H1 (cell line): Measurements from ENCODE around the gene GP1BB. TPM values are rescaled to one million over a fixed set of nuclear protein-coding genes. Genes with fewer than 3 reads are reported as not detected.

ENCODE experiments used
- CTCF ChIA-PET: fragments of 300-600 bp; sonication (Branson Sonifier 250); formaldehyde crosslinking; loops from one replicate; lab custom pipeline; 2021; ENCODE audit not compliant: partially characterized antibody; lab: Charles Lee
- POLR2A ChIA-PET: fragments of 300-600 bp; sonication (Branson Sonifier 250); formaldehyde crosslinking; loops from one replicate; lab custom pipeline; 2021; ENCODE audit warnings: inconsistent platforms; ENCODE audit not compliant: partially characterized antibody; lab: Charles Lee
- DNase-seq, 2 experiments: peaks; one replicate each; pipeline versions ENCODE4 v3.0.0 to v3.0.0-alpha.2; 2010 to 2022; ENCODE audit warnings: low spot score in 2 of 2, low read depth in 1 of 2, mixed read lengths in 1 of 2
- FAIRE-seq: peaks from 2 replicates; lab custom pipeline; 2011; peaks lifted over from hg19 to GRCh38; lab: Jason Lieb, UNC
- H2AFZ ChIP-seq: 2 replicates; pipeline ENCODE4 v1.8.1; 2012; ENCODE audit warnings: low read length, inconsistent platforms
- H2AK5ac ChIP-seq: 2 replicates; pipeline ENCODE4 v1.6.1; 2013; ENCODE audit warnings: low read depth, low read length
- H2BK120ac ChIP-seq: replicated peaks from 2 replicates; pipeline ENCODE3; 2013; ENCODE audit warnings: low read depth, low read length, inconsistent platforms
- H2BK12ac ChIP-seq: 2 replicates; pipeline ENCODE4 v1.6.1; 2013; ENCODE audit warnings: low read depth, low read length
- H2BK15ac ChIP-seq: 2 replicates; pipeline ENCODE4 v1.6.1; 2013; ENCODE audit warnings: low read length
- H2BK20ac ChIP-seq: 2 replicates; pipeline ENCODE4 v1.6.1; 2013; ENCODE audit warnings: low read length
- H2BK5ac ChIP-seq: 2 replicates; pipeline ENCODE4 v1.6.1; 2013; ENCODE audit warnings: low read depth, low read length
- H3K14ac ChIP-seq: 2 replicates; pipeline ENCODE4 v1.6.1; 2013; ENCODE audit warnings: inconsistent platforms; ENCODE audit not compliant: insufficient read length
- H3K18ac ChIP-seq: 2 replicates; pipeline ENCODE4 v1.6.1; 2013; ENCODE audit warnings: low read length; ENCODE audit errors: extremely low read depth
- H3K23ac ChIP-seq: 2 replicates; pipeline ENCODE4 v1.6.1; 2013; ENCODE audit warnings: inconsistent platforms; ENCODE audit not compliant: insufficient read length
- H3K23me2 ChIP-seq: 2 replicates; pipeline ENCODE4 v1.6.1; 2013; ENCODE audit warnings: low read depth, low read length
- H3K27ac ChIP-seq: 2 replicates; pipeline ENCODE4 v1.6.1; 2011; ENCODE audit warnings: low read depth, low read length, inconsistent platforms
- H3K27me3 ChIP-seq, 4 experiments: replicated peaks in 1 of 4; 1 replicate in 1 of 4; 2 replicates in 3 of 4; pipeline versions ENCODE4 v1.6.1 to v1.8.1; 2011 to 2013; ENCODE audit warnings: low read length in 3 of 4, mild to moderate bottlenecking in 3 of 4, inconsistent platforms in 2 of 4, mixed read lengths in 2 of 4, moderate library complexity in 1 of 4; ENCODE audit not compliant: control insufficient read depth in 3 of 4, insufficient read depth in 3 of 4; ENCODE audit errors: extremely low read depth in 1 of 4
- H3K36me3 ChIP-seq, 4 experiments: 2 replicates each; pipeline versions ENCODE4 v1.6.1 to v1.8.1; 2011 to 2013; ENCODE audit warnings: mild to moderate bottlenecking in 4 of 4, low read length in 3 of 4, moderate library complexity in 2 of 4, control low read depth in 1 of 4, inconsistent platforms in 1 of 4; ENCODE audit not compliant: insufficient read depth in 4 of 4, control insufficient read depth in 2 of 4
- H3K4ac ChIP-seq: replicated peaks from 2 replicates; pipeline ENCODE3; 2013; ENCODE audit warnings: low read length, low read depth, mixed read lengths, inconsistent platforms; ENCODE audit not compliant: insufficient read length
- H3K4me1 ChIP-seq, 4 experiments: replicated peaks in 1 of 4; 1 replicate in 1 of 4; 2 replicates in 3 of 4; pipeline versions ENCODE4 v1.6.1 to v1.8.1; 2011 to 2013; ENCODE audit warnings: low read length in 3 of 4, inconsistent platforms in 2 of 4, mixed read lengths in 1 of 4; ENCODE audit not compliant: insufficient read depth in 4 of 4, control insufficient read depth in 3 of 4
- H3K4me2 ChIP-seq, 2 experiments: 2 replicates each; pipeline versions ENCODE4 v1.6.1 to v1.8.1; 2011 to 2013; ENCODE audit warnings: low read depth in 2 of 2, low read length in 2 of 2, control low read depth in 1 of 2, inconsistent platforms in 1 of 2, mild to moderate bottlenecking in 1 of 2; ENCODE audit not compliant: insufficient read depth in 1 of 2
- H3K4me3 ChIP-seq, 4 experiments: fragments of 200-600, 300-600 bp in 1 of 4; sonication (generic), shearing (Covaris generic), sonication (Bioruptor Twin) in 1 of 4; 2 replicates each; pipeline versions ENCODE4 v1.5.1 to v1.8.1; 2011 to 2016; ENCODE audit warnings: low read length in 4 of 4, low read depth in 3 of 4, control low read depth in 2 of 4, inconsistent platforms in 2 of 4, mild to moderate bottlenecking in 2 of 4, mixed read lengths in 1 of 4, moderate library complexity in 1 of 4; ENCODE audit not compliant: insufficient read depth in 2 of 4; ENCODE audit errors: extremely low read depth in 1 of 4
- H3K56ac ChIP-seq: replicated peaks from 2 replicates; pipeline ENCODE3; 2013; ENCODE audit warnings: low read depth, mild to moderate bottlenecking, mixed read lengths, low read length, inconsistent platforms; ENCODE audit not compliant: insufficient read length
- H3K79me1 ChIP-seq: 2 replicates; pipeline ENCODE4 v1.6.1; 2013; ENCODE audit warnings: low read depth, low read length, control low read depth
- H3K79me2 ChIP-seq, 2 experiments: 2 replicates each; pipeline versions ENCODE4 v1.6.1 to v1.8.1; 2012 to 2013; ENCODE audit warnings: low read length in 2 of 2, mild to moderate bottlenecking in 2 of 2, inconsistent platforms in 1 of 2; ENCODE audit not compliant: insufficient read depth in 2 of 2, control insufficient read depth in 1 of 2
- H3K9ac ChIP-seq, 4 experiments: replicated peaks in 1 of 4; 1 replicate in 1 of 4; 2 replicates in 3 of 4; pipeline versions ENCODE4 v1.6.1 to v1.8.1; 2011 to 2013; ENCODE audit warnings: low read depth in 3 of 4, low read length in 3 of 4, control low read depth in 2 of 4, mild to moderate bottlenecking in 2 of 4, moderate library complexity in 2 of 4, inconsistent platforms in 1 of 4; ENCODE audit errors: extremely low read depth in 1 of 4
- H3K9me3 ChIP-seq, 2 experiments: 2 replicates each; pipeline versions ENCODE4 v1.6.1 to v1.8.1; 2012 to 2013; ENCODE audit warnings: mild to moderate bottlenecking in 2 of 2, moderate library complexity in 2 of 2, control low read depth in 1 of 2, inconsistent platforms in 1 of 2, low read depth in 1 of 2, low read length in 1 of 2, mixed read lengths in 1 of 2; ENCODE audit not compliant: insufficient read depth in 2 of 2
- H4K20me1 ChIP-seq, 2 experiments: replicated peaks in 1 of 2; 2 replicates each; pipeline versions ENCODE3 to v1.8.1; 2011 to 2013; ENCODE audit warnings: inconsistent platforms in 2 of 2, low read length in 2 of 2, mild to moderate bottlenecking in 1 of 2; ENCODE audit not compliant: insufficient read depth in 2 of 2, control insufficient read depth in 1 of 2
- H4K5ac ChIP-seq: 2 replicates; pipeline ENCODE4 v1.6.1; 2013; ENCODE audit warnings: low read length, low read depth, mixed read lengths, inconsistent platforms; ENCODE audit not compliant: insufficient read length
- H4K8ac ChIP-seq: 2 replicates; pipeline ENCODE4 v1.8.0; 2013; ENCODE audit warnings: mild to moderate bottlenecking, moderate library complexity, low read length, inconsistent platforms; ENCODE audit not compliant: insufficient read depth; ENCODE audit errors: extremely low read depth
- H4K91ac ChIP-seq: replicated peaks from 2 replicates; pipeline ENCODE3; 2013; ENCODE audit warnings: low read length, mixed read lengths, inconsistent platforms; ENCODE audit not compliant: insufficient read length
- CHD2 ChIP-seq: IDR thresholded peaks from 2 replicates; pipeline ENCODE4 v1.6.1; 2012; ENCODE audit warnings: low read length, improper control_type of control experiment
- EGR1 ChIP-seq: IDR thresholded peaks from 2 replicates; pipeline ENCODE4 v1.6.1; 2011; ENCODE audit warnings: low read depth, low read length, borderline replicate concordance
- FOSL1 ChIP-seq: IDR thresholded peaks from 2 replicates; pipeline ENCODE4 v1.6.1; 2011; ENCODE audit warnings: mild to moderate bottlenecking, low read depth, low read length, moderate library complexity; ENCODE audit not compliant: insufficient read depth
- GABPA ChIP-seq: IDR thresholded peaks from 2 replicates; pipeline ENCODE4 v1.6.1; 2011; ENCODE audit warnings: mild to moderate bottlenecking, low read length, moderate library complexity, borderline replicate concordance; ENCODE audit not compliant: insufficient read depth
- HDAC2 ChIP-seq, 2 experiments: fragments of 300-600 bp in 1 of 2; sonication (generic) in 1 of 2; IDR thresholded peaks; 2 replicates each; pipeline ENCODE4 v1.6.1; 2011 to 2012; ENCODE audit warnings: low read depth in 2 of 2, low read length in 2 of 2, mild to moderate bottlenecking in 2 of 2, moderate library complexity in 2 of 2, borderline replicate concordance in 1 of 2, inconsistent platforms in 1 of 2
- POLR2AphosphoS5 ChIP-seq: IDR thresholded peaks from 2 replicates; pipeline ENCODE4 v1.6.1; 2011; ENCODE audit warnings: low read depth, low read length
- POU5F1 ChIP-seq: IDR thresholded peaks from 2 replicates; pipeline ENCODE4 v1.6.1; 2011; ENCODE audit warnings: low read depth, mild to moderate bottlenecking, low read length, moderate library complexity
- SP1 ChIP-seq: IDR thresholded peaks from 2 replicates; pipeline ENCODE4 v1.6.1; 2011; ENCODE audit warnings: low read depth, low read length
- SP2 ChIP-seq: IDR thresholded peaks from 2 replicates; pipeline ENCODE4 v1.6.1; 2012; ENCODE audit warnings: mild to moderate bottlenecking, low read length, inconsistent platforms
- SP4 ChIP-seq: IDR thresholded peaks from 2 replicates; pipeline ENCODE4 v1.6.1; 2012; ENCODE audit warnings: low read length, inconsistent platforms
- SUZ12 ChIP-seq: fragments of 200-600 bp; sonication (generic); IDR thresholded peaks from 2 replicates; pipeline ENCODE4 v1.6.1; 2012; ENCODE audit warnings: mild to moderate bottlenecking, inconsistent platforms, low read length, moderate library complexity, mixed read lengths
- TBP ChIP-seq: IDR thresholded peaks from 2 replicates; pipeline ENCODE4 v1.6.1; 2011; ENCODE audit warnings: low read depth, low read length, improper control_type of control experiment
- WGBS, 2 experiments: shearing (Covaris generic) in 1 of 2; methylation state at CpG; one replicate each; pipeline versions ENCODE4 v1.1.6 to v1.1.7; 2013 to 2015; ENCODE audit warnings: low lambda C conversion rate in 2 of 2, mixed read lengths in 2 of 2, inconsistent platforms in 1 of 2, low coverage in 1 of 2, missing lambda C conversion rate in 1 of 2; ENCODE audit not compliant: insufficient replicate concordance in 2 of 2, insufficient coverage in 1 of 2, insufficient read length in 1 of 2; ENCODE audit errors: extremely low coverage in 1 of 2, missing lambda C conversion rate in 1 of 2; 5-methylcytosine and 5-hydroxymethylcytosine counted together
- polyA plus RNA-seq, 7 experiments: library from polyadenylated mRNA; depleted of rRNA in 3 of 7; stranded (reverse) in 5 of 7; unstranded in 2 of 7; fragments of >200 nt in 5 of 7; fragments of 200-250 nt in 2 of 7; gene quantifications; 1 replicate in 5 of 7; 2 replicates in 1 of 7; 4 replicates in 1 of 7; pipeline versions ENCODE4 v1.2.1 to v1.2.3, GENCODE V29; 2011 to 2013; ENCODE audit warnings: missing spikeins in 2 of 7, mixed read lengths in 2 of 7
- total RNA-seq: library from RNA; stranded (reverse); fragmentation: NEBNext Ultra II Directional; extraction: Animal tissue kit (Norgen Biotek cat#: 25700); gene quantifications from 2 replicates; pipeline ENCODE4 v1.2.1, GENCODE V29; 2021
- TF ChIP-seq, protein P1 (sequence below): IDR thresholded peaks from 2 replicates; pipeline ENCODE4 v1.6.1; 2012; ENCODE audit warnings: inconsistent platforms
- TF ChIP-seq, protein P2 (sequence below): IDR thresholded peaks from 2 replicates; pipeline ENCODE4 v1.6.1; 2011; ENCODE audit warnings: low read depth, mild to moderate bottlenecking, low read length; ENCODE audit not compliant: insufficient read depth

Gene GP1BB
- total and polyA plus RNA-seq, 2 of the 8 experiments (the other 6 are each of a cell fraction or from before 2014, with no cell fraction given), result 0.36 TPM; not detected in 1

DNA sequence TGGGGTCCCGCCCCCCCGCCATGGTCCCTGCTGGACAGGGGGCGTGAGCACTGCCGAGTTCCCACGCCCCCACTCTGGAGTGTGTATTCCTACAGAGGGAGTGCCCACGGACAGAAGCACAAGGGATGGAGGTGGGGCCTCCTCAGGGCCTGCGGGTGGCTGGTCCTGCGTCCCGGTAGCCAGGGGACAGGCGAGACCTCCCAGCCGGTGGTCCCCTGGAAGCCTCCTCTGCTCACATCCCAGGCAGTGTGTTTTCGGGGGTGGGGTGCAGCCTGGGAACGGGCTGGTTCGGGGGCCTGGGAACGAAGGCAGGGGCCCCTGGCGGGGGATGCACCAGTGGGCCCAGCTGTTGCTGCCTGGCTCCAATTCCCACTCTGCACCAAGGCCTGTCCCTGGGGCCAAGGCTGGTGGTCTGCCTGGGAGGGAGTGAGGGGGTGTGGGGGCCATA lies 16.1 kb downstream of the GP1BB start:
- Histone ChIP-seq H3K4me1 (peaks cover 0 to 12% (median 6%) of the 10 kb centered on the region in 4 experiments; a peak in 5 of 7 replicates), H3K79me1 (no peaks in the 10 kb centered on the region), H3K56ac (no peak overlapping the region), H3K23me2 (no peaks in the 10 kb centered on the region), H3K23ac (no peak overlapping the region), H3K27me3 (no peaks in the 10 kb centered on the region; a peak in 1 of 7 replicates), H3K9me3 (no peaks in the 10 kb centered on the region), H3K27ac (no peak overlapping the region), H2BK20ac (no peak overlapping the region), H3K4me3 (no peak overlapping the region), H2BK12ac (no peak overlapping the region), H3K79me2 (no peaks in the 10 kb centered on the region), H2AK5ac (no peak overlapping the region), H4K20me1 (peaks cover 0 to 1% of the 10 kb centered on the region in 2 experiments), H2AFZ (no peak overlapping the region), H3K4ac (no peak overlapping the region), H3K14ac (no peak overlapping the region), H4K8ac (peak overlapping the region; percentile 28; the same call in 1 of the 2 replicates), H3K4me2 (no peak overlapping the region), H2BK15ac (no peak overlapping the region), H3K18ac (no peak overlapping the region), H4K91ac (no peak overlapping the region), H2BK120ac (no peak overlapping the region), H2BK5ac (no peak overlapping the region), H3K36me3 (no peaks in the 10 kb centered on the region), H3K9ac (no peak overlapping the region), H4K5ac (no peak overlapping the region)
- no peak for DNase-seq
- CTCF ChIA-PET, result interaction anchor here (0.6 to 5.0 kb wide), 5 partner anchors 9 to 172 kb away, joined by 3 to 43 read pairs (median 6); partner anchors contain the start of gene GP1BB
- WGBS, 2 experiments, result 84% methylated on average over 14 of the region's 16 CpGs; no CpG with 5 or more reads in 1 of the 2 experiments
- FAIRE-seq, result no peak
- POLR2A ChIA-PET, result no interaction called here
- TF ChIP-seq SP4 (no peak), POLR2AphosphoS5 (no peak), SUZ12 (no peak), CHD2 (no peak), TBP (no peak), SP2 (no peak), GABPA (no peak), POU5F1 (no peak), HDAC2 (IDR thresholded peaks at IDR 0.05; ENCODE audit: borderline replicate concordance in 1 of 2, low read depth in 2 of 2, low read length in 2 of 2) (no peak), SP1 (no peak), FOSL1 (no peak), EGR1 (no peak)
- TF ChIP-seq, protein P1, sequence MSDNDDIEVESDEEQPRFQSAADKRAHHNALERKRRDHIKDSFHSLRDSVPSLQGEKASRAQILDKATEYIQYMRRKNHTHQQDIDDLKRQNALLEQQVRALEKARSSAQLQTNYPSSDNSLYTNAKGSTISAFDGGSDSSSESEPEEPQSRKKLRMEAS, result no peak
- TF ChIP-seq, protein P2, sequence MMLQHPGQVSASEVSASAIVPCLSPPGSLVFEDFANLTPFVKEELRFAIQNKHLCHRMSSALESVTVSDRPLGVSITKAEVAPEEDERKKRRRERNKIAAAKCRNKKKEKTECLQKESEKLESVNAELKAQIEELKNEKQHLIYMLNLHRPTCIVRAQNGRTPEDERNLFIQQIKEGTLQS, result no peak
